Fibroblast of skin of left quadriceps (primary cell): ENCODE results near the gene CABLES1.

Source experiments
- DNase-seq, 2 experiments: peaks; one replicate each; pipeline ENCODE4 v3.0.0-alpha.2; 2013; ENCODE audit warnings: low read depth in 2 of 2

Gene CABLES1

GRCh38 chr18:23169673-23170044 is 34.4 kb downstream of the CABLES1 start:
- DNase-seq, result no peak

- no peak for DNase-seq
Measured at GRCh38 chr18:23170137-23170536, 34.9 kb downstream of the CABLES1 start.

GRCh38 chr18:23171581-23172156 is 36.4 kb downstream of the CABLES1 start:
- DNase-seq, result no peak

GRCh38 chr18:23172591-23173380 is 37.5 kb downstream of the CABLES1 start:
- no peak for DNase-seq

- no peak for DNase-seq
Measured at GRCh38 chr18:23173912-23174311, 38.6 kb downstream of the CABLES1 start.

GRCh38 chr18:23176701-23177432 is 41.6 kb downstream of the CABLES1 start:
- no peak for DNase-seq

GRCh38 chr18:23177433-23178072 is 42.3 kb downstream of the CABLES1 start:
- no peak for DNase-seq

- no peak for DNase-seq
Measured at GRCh38 chr18:23178201-23178600, 42.9 kb downstream of the CABLES1 start.

- DNase-seq, result no peak
Measured at GRCh38 chr18:23178661-23179081, 43.4 kb downstream of the CABLES1 start.

- DNase-seq, result no peak
Measured at GRCh38 chr18:23179416-23179815, 44.1 kb downstream of the CABLES1 start.

- no peak for DNase-seq
Measured at GRCh38 chr18:23181547-23181946, 46.3 kb downstream of the CABLES1 start.

GRCh38 chr18:23182606-23183005 is 47.3 kb downstream of the CABLES1 start:
- no peak for DNase-seq

- peak; percentile 42 to 50 for DNase-seq
Measured at GRCh38 chr18:23183411-23184150, 48.3 kb downstream of the CABLES1 start.

- no peak for DNase-seq
Measured at GRCh38 chr18:23186781-23187180, 51.5 kb downstream of the CABLES1 start.

GRCh38 chr18:23188068-23188760 is 52.9 kb downstream of the CABLES1 start:
- DNase-seq, result no peak

- DNase-seq, result no peak
Measured at GRCh38 chr18:23189099-23189498, 53.8 kb downstream of the CABLES1 start.

- DNase-seq, result no peak
Measured at GRCh38 chr18:23189768-23190661, 54.7 kb downstream of the CABLES1 start.

GRCh38 chr18:23191232-23191631 is 55.9 kb downstream of the CABLES1 start:
- no peak for DNase-seq

- no peak for DNase-seq
Measured at GRCh38 chr18:23193742-23194141, 58.5 kb downstream of the CABLES1 start.
